ENCODE measurements around the gene TNKS1BP1. TPM values are rescaled to one million over a fixed set of nuclear protein-coding genes. Genes with fewer than 3 reads are reported as not detected.
A peak's percentile ranks its signal among the peaks of the same experiment; 100 is the strongest.

The TNKS1BP1 gene
- total and polyA plus RNA-seq, 8 donors: 63.4 to 172 (median 80.8) TPM

GRCh38 chr11:57354699-57355098 is 29.9 kb upstream of the TNKS1BP1 start:
- intact Hi-C loops (cut with DNase I): no loop called here
- whole genome bisulfite sequencing, 2 donors: 85% methylated on average over 6 of the region's 6 CpGs
- TF ChIP-seq CTCF (IDR thresholded peaks at IDR 0.05): no peak
- DNase-seq (no peak), FAIRE-seq (no peak), ATAC-seq (peak in 1 of 4 donors; percentile 12)
- peaks cover 0 to 8% (median 0%) of the 10 kb centered on the region in 3 donors for H3K4me1 ChIP-seq
- H3K4me3 ChIP-seq: no peak overlapping the region
- H3K27ac ChIP-seq: no peak overlapping the region
- H3K9me3 ChIP-seq: no peaks in the 10 kb centered on the region
- H3K36me3 ChIP-seq: no peaks in the 10 kb centered on the region
- H3K27me3 ChIP-seq: no peaks in the 10 kb centered on the region

GRCh38 chr11:57353852-57354251 is 29.1 kb upstream of the TNKS1BP1 start:
- Histone ChIP-seq H3K27ac (no peak overlapping the region), H3K4me1 (peaks cover 0 to 8% (median 0%) of the 10 kb centered on the region in 3 donors), H3K36me3 (no peaks in the 10 kb centered on the region), H3K27me3 (no peaks in the 10 kb centered on the region), H3K4me3 (no peak overlapping the region), H3K9me3 (no peaks in the 10 kb centered on the region)
- no peak for ATAC-seq
- no peak for DNase-seq
- FAIRE-seq: no peak
- no peak for TF ChIP-seq CTCF (IDR thresholded peaks at IDR 0.05)
- intact Hi-C loops (cut with DNase I): no loop called here
- 77 to 86% methylated on average over 4 of the region's 4 CpGs for WGBS, 2 donors

- WGBS, 2 donors: 64 to 79% methylated on average over 4 of the region's 4 CpGs
- no peak for FAIRE-seq
- DNase-seq: no peak
Measured at GRCh38 chr11:57353446-57353845, 28.7 kb upstream of the TNKS1BP1 start.

GRCh38 chr11:57353036-57353435 is 28.3 kb upstream of the TNKS1BP1 start:
- H3K4me3 ChIP-seq: no peak overlapping the region
- H3K27me3 ChIP-seq: no peaks in the 10 kb centered on the region
- no peak for TF ChIP-seq CTCF (IDR thresholded peaks at IDR 0.05)
- H3K4me1 ChIP-seq: peaks cover 0 to 6% (median 0%) of the 10 kb centered on the region in 3 donors
- no peak for ATAC-seq
- no peak for FAIRE-seq
- no peak for DNase-seq
- H3K36me3 ChIP-seq: no peaks in the 10 kb centered on the region
- H3K27ac ChIP-seq: no peak overlapping the region
- 62 to 74% methylated on average over 5 of the region's 5 CpGs for WGBS, 2 donors
- intact Hi-C loops (cut with DNase I): no loop called here
- H3K9me3 ChIP-seq: no peaks in the 10 kb centered on the region

More at GRCh38 chr11:57353446-57353845, 28.7 kb upstream of the TNKS1BP1 start:
- no peak for ATAC-seq
- Histone ChIP-seq H3K27me3 (no peaks in the 10 kb centered on the region), H3K27ac (no peak overlapping the region), H3K36me3 (no peaks in the 10 kb centered on the region), H3K4me3 (no peak overlapping the region), H3K4me1 (peaks cover 0 to 8% (median 0%) of the 10 kb centered on the region in 3 donors), H3K9me3 (no peaks in the 10 kb centered on the region)
- intact Hi-C loops (cut with DNase I): no loop called here
- TF ChIP-seq CTCF (IDR thresholded peaks at IDR 0.05): no peak

- TF ChIP-seq CTCF (IDR thresholded peaks at IDR 0.05): peak; percentile 88 to 93 (median 88)
- intact Hi-C loops (cut with DNase I): loop anchor here in 2 of 3 donors (5.0 to 10.0 kb wide), 5 partner anchors 55 to 295 kb away; partner anchors contain the start of gene YPEL4 (in 1 of the 2)
- FAIRE-seq (no peak), DNase-seq (peak in 5 of 6 donors; percentile 39 to 93 (median 69)), ATAC-seq (peak; percentile 57 to 75 (median 74))
- no peaks in the 10 kb centered on the region for H3K36me3 ChIP-seq
- no peak overlapping the region for H3K4me3 ChIP-seq
- no peaks in the 10 kb centered on the region for H3K27me3 ChIP-seq
- H3K27ac ChIP-seq: no peak overlapping the region
- H3K4me1 ChIP-seq: peaks cover 0 to 5% (median 5%) of the 10 kb centered on the region in 3 donors
- no peaks in the 10 kb centered on the region for H3K9me3 ChIP-seq
- WGBS, 2 donors: 20 to 26% methylated on average over 31 of the region's 31 CpGs
Measured at GRCh38 chr11:57349491-57350274, 24.9 kb upstream of the TNKS1BP1 start.

Data from pancreas (tissue), 10 donors.